Activated naive CD4-positive, alpha-beta T cell treated with anti-CD3 and anti-CD28 coated beads, Interleukin-2, amount 10 ng/mL, durations not matched to agents 7 days and 5 days (primary cell): ENCODE measurements around the gene CD28.

Experiments used
- CTCF ChIA-PET: fragments of 350-600 bp; sonication (Branson Sonifier 250); formaldehyde crosslinking; loops from one replicate; lab custom pipeline; 2021; ENCODE audit warnings: antibody characterized with exemption; lab: Charles Lee
- DNase-seq: peaks from one replicate; pipeline ENCODE4 v3.0.0-alpha.2; 2020
- H3K27ac Mint-ChIP-seq: one replicate; pipeline ENCODE4 v1.8.0; 2021; ENCODE audit warnings: mild to moderate bottlenecking, moderate library complexity, mixed read lengths
- H3K27me3 Mint-ChIP-seq: one replicate; pipeline ENCODE4 v1.8.0; 2021; ENCODE audit warnings: mild to moderate bottlenecking, mixed read lengths
- H3K36me3 Mint-ChIP-seq: one replicate; pipeline ENCODE4 v1.8.0; 2021; ENCODE audit warnings: mixed read lengths
- H3K4me1 Mint-ChIP-seq: one replicate; pipeline ENCODE4 v1.8.0; 2021; ENCODE audit warnings: mixed read lengths
- H3K4me3 Mint-ChIP-seq: one replicate; pipeline ENCODE4 v1.8.0; 2021; ENCODE audit warnings: mild to moderate bottlenecking, moderate library complexity, mixed read lengths
- H3K9me3 Mint-ChIP-seq: one replicate; pipeline ENCODE4 v1.8.0; 2021; ENCODE audit warnings: mixed read lengths

The CD28 gene

DNA sequence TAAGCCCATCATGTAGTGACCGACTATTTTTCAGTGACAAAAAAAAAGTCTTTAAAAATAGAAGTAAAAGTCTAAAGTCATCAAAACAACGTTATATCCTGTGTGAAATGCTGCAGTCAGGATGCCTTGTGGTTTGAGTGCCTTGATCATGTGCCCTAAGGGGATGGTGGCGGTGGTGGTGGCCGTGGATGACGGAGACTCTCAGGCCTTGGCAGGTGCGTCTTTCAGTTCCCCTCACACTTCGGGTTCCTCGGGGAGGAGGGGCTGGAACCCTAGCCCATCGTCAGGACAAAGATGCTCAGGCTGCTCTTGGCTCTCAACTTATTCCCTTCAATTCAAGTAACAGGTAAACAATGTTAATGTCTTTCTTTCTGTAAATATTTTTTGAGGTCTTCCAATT lies at the start of gene CD28:
Gene CD28 (plus strand): TSS at position 237 of the 400 bp plus-strand sequence. CDS start 58 bp downstream, at position 295.
- DNase-seq, result peak; percentile 95
- H3K9me3 Mint-ChIP-seq, result peaks cover 2% of the 10 kb centered on the region
- H3K4me3 Mint-ChIP-seq, result peak within 1 kb of the TSS; percentile 86
- H3K36me3 Mint-ChIP-seq, result peaks cover 45% of the 10 kb centered on the region
- H3K4me1 Mint-ChIP-seq, result peaks cover 44% of the 10 kb centered on the region
- CTCF ChIA-PET, result interaction anchor here (0.7 to 1.7 kb wide), 9 partner anchors 13 to 222 kb away, joined by 3 to 8 read pairs (median 4); no protein-coding TSS in a partner anchor
- no peaks in the 10 kb centered on the region for H3K27me3 Mint-ChIP-seq
- peak within 1 kb of the TSS; percentile 99 for H3K27ac Mint-ChIP-seq

DNA sequence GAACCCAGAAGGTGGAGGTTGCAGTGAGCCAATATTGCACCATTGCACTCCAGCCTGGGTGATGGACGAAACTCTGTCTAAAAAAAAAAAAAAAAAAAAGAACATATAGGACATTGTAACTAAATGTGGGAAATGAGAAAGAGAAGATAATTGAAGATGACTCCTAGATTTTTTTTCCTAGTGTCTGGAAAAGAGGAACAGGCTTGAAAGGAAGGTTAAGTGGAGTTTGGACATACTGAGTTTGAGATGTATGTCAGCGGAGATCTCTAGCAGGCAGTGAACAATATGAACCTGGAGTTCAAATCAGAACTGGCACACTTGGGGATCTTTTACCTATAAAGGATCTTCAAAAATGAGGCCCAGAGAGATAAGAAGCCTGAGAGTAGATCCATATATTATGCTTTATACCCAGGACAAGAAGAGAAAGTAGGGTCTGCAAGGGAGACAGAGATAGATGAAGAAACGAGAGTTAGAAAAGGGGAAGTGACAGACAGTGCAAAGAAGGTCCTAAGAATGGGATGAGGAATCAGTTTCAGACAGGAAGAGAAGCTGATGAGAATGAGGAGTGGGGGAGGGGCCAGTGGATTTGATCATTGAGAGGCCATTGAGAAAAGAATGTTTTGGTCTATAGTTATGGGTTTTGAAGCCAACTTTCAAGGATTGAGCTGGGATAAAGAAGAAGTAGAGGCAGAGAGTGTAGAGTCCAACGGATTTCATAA lies 46.9 kb upstream of the CD28 start:
- Mint-ChIP-seq H3K27me3 (no peaks in the 10 kb centered on the region), H3K36me3 (peaks cover 2% of the 10 kb centered on the region), H3K4me3 (no peak overlapping the region), H3K4me1 (peaks cover 46% of the 10 kb centered on the region), H3K9me3 (no peaks in the 10 kb centered on the region), H3K27ac (no peak overlapping the region)
- no peak for DNase-seq
- CTCF ChIA-PET, result no interaction called here

DNA sequence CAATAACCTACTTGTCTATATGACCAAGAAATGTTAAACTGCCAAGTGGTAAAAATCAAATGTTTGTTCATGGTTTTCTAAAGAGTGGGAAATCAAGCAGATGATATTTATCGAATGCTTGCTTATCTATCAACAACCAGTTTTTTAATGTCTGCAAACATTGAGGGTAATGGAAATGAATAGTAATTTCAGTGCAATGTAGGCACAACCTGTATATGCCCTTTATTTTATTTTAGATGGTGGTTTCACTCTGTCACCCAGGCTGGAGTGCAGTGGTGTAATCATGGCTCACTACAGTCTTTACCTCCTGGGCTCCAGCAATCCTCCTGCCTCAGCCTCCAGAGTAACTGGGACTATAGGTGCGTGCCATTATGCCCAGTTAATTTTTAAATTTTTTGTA lies 46.0 kb upstream of the CD28 start:
- no peak for DNase-seq
- no peaks in the 10 kb centered on the region for H3K36me3 Mint-ChIP-seq
- H3K9me3 Mint-ChIP-seq, result no peaks in the 10 kb centered on the region
- peaks cover 37% of the 10 kb centered on the region for H3K4me1 Mint-ChIP-seq
- CTCF ChIA-PET, result no interaction called here
- H3K27ac Mint-ChIP-seq, result no peak overlapping the region
- H3K27me3 Mint-ChIP-seq, result no peaks in the 10 kb centered on the region
- H3K4me3 Mint-ChIP-seq, result no peak overlapping the region

DNA sequence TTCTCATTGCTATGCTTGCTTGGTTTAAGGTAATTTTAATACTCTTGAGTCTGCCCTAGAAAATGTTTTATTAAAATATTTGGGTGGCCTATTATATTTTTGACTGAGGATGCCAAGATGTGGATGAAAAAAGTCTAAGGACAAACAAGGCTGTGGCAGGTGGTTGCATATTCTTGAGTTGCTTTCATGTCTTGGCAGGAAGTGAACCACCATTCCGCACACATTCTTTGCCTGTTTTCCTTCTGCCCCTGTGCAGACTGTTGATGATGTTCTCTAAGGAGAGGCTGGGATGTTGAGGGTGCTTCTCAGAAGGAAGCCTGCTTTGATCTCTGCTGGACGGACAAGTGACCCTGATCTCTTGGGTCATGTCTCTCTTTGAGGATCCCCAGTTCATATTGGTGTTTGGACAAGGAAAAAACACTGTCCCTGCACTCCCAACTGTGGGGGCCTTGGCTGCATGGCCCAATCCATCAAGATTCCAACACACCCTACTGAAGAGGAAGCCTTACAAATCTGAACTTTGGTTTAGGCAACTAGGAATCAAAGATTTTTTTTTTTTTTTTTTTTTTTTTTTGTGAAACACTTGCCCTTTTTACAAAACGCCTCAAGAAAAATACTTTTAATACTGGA lies 45.0 kb upstream of the CD28 start:
- DNase-seq, result no peak
- no peaks in the 10 kb centered on the region for H3K36me3 Mint-ChIP-seq

DNA sequence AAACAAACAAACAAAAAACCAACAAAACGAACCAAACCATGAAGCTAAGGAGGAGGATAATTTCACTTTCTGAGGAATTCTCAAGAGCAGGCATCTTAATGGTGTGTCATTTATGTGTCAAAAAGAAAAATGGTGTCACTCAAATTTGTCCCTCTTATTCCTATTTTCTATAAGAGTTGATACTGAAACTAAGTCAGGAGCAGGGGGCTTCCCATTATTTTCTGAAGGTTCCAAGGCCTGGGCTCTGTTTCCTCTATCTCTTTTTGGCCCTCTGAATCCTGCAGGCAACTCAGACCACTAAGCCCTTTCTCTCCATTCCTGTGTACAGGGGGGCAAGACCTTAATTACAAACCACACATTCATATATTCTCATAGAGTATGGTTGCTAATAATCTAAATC lies 44.0 kb upstream of the CD28 start:
- H3K4me1 Mint-ChIP-seq, result peaks cover 21% of the 10 kb centered on the region
- H3K9me3 Mint-ChIP-seq, result no peaks in the 10 kb centered on the region
- no peak overlapping the region for H3K4me3 Mint-ChIP-seq
- CTCF ChIA-PET, result interaction anchor here (1.2 kb wide), 1 partner anchor 13 kb away, joined by 3 read pairs; no protein-coding TSS in a partner anchor
- no peaks in the 10 kb centered on the region for H3K27me3 Mint-ChIP-seq
- DNase-seq, result no peak
- H3K36me3 Mint-ChIP-seq, result no peaks in the 10 kb centered on the region
- H3K27ac Mint-ChIP-seq, result no peak overlapping the region

More for the DNA sequence above, 45.0 kb upstream of the CD28 start:
- H3K27me3 Mint-ChIP-seq, result no peaks in the 10 kb centered on the region
- H3K9me3 Mint-ChIP-seq, result no peaks in the 10 kb centered on the region
- H3K4me1 Mint-ChIP-seq, result peaks cover 31% of the 10 kb centered on the region
- no peak overlapping the region for H3K27ac Mint-ChIP-seq
- CTCF ChIA-PET, result no interaction called here
- H3K4me3 Mint-ChIP-seq, result no peak overlapping the region

DNA sequence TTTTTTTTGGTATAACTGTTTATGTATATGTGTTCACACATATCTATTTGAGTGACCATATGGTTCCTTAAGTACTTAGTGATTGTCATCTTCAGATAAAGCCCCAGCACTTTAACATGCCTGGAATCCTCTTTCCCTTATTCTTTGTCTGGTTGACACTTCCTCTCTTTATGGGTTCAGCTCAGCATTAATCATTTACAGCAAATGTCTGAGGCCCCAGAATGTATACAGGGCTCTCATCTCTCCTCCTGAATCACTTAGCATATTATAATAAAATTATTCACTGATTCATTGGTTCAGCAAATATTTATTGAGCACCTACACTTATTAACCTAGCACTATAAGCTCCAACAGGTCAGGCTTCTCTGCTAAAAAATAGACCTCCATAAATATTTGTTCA lies 43.5 kb upstream of the CD28 start:
- Mint-ChIP-seq H3K4me1 (peaks cover 21% of the 10 kb centered on the region), H3K27me3 (no peaks in the 10 kb centered on the region), H3K27ac (no peak overlapping the region), H3K9me3 (no peaks in the 10 kb centered on the region), H3K4me3 (no peak overlapping the region), H3K36me3 (no peaks in the 10 kb centered on the region)
- CTCF ChIA-PET, result interaction anchor here (1.2 kb wide), 1 partner anchor 13 kb away, joined by 3 read pairs; no protein-coding TSS in a partner anchor
- no peak for DNase-seq

DNA sequence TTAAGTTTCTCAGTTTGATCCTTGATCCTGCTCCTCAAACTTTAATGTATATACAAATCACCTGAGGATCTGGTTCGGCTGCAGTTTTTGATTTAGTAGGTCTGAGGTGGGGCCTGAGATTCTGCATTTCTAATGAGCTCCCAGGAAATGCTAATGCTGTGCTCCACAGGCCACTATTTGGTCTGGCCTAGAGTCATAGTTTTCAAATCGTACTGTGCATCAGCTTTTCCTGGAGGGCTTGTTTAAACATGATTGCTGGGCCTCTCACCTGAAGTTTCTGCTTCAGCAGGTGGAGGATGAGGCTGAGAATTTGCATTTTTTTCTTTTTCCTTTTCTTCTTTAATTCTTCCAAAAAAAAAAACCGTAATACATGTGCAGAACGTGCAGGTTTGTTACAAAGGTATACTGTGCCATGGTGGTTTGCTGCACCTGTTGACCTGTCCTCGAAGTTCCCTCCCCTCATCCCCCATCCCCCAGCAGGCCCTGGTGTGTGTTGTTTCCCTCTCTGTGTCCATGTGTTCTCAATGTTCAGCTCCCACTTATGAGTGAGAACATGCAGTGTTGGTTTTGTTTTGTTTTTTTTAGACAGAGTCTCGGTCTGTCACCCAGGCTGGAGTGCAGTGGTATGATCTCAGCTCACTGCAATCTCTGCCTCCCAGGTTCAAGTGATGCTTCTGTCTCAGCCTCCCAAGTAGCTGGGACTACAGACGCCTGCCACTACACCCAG lies 42.2 kb upstream of the CD28 start:
- Mint-ChIP-seq H3K27ac (no peak overlapping the region), H3K9me3 (no peaks in the 10 kb centered on the region)

DNA sequence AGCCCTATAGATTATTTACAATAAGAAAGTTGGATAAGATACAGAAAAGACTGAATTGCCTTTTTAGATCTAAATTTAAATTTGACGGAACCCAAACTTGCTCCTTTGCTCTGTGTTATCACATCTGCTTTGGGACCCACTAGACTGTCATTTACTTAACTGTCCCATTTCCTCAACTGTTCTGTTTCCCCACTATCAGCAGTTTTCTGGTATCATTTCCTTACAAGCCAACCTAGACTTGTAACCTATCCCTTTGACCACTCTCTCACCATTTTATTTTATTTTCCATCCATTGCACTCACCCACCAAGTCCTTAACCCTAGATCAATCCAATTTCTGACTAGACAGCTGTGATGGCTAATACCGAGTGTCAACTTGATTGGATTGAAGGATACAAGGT lies 38.6 kb upstream of the CD28 start:
- Mint-ChIP-seq H3K27me3 (no peaks in the 10 kb centered on the region), H3K27ac (no peak overlapping the region), H3K36me3 (no peaks in the 10 kb centered on the region), H3K4me1 (no peaks in the 10 kb centered on the region), H3K9me3 (peaks cover 6% of the 10 kb centered on the region), H3K4me3 (no peak overlapping the region)
- DNase-seq, result no peak
- CTCF ChIA-PET, result no interaction called here

More for the DNA sequence above, 42.2 kb upstream of the CD28 start:
- Mint-ChIP-seq H3K27me3 (no peaks in the 10 kb centered on the region), H3K36me3 (no peaks in the 10 kb centered on the region), H3K4me3 (no peak overlapping the region), H3K4me1 (peaks cover 15% of the 10 kb centered on the region)
- DNase-seq, result no peak
- CTCF ChIA-PET, result interaction anchor here (0.6 kb wide), 1 partner anchor 462 kb away, joined by 3 read pairs; no protein-coding TSS in a partner anchor

DNA sequence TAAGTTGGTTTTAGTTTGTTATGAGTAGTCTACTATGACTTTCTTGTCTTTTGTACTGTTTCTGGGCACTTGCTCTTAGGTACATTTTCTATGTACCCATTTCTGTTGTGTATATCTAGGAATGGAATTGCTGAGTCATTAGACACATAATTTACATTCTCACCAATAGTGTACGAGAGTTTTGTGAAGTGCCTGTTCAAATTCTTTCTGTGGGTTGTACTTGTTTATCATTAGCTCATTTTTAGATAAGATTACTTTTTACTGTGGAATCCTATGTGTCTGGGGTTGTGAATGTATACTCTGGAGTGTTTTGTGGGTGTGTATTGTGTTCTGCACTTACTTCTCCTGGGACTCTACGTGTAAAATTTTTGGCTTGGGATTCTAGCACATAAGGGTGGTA lies 36.6 kb upstream of the CD28 start:
- Mint-ChIP-seq H3K36me3 (peaks cover 3% of the 10 kb centered on the region), H3K9me3 (peaks cover 10% of the 10 kb centered on the region), H3K27me3 (no peaks in the 10 kb centered on the region), H3K27ac (no peak overlapping the region), H3K4me1 (peaks cover 17% of the 10 kb centered on the region), H3K4me3 (no peak overlapping the region)
- no peak for DNase-seq
- CTCF ChIA-PET, result no interaction called here

DNA sequence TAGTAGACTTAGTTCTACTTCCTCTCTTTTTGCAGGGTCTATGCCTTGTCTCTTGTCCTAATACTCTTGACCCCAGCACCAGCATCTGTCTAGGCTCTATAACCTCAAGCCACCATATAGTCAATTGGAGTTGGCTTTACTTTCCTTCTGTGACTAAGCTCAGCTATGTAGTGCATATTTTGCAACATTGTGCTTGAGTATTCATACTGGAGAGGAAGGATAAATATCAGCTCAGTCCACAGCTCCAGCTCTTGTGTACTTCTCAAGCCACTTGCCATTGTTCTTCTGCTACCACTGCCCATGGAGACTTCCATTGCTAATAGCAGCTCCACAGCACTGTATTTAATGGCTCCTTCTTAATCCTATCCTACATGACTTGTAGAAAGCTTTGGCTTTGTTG lies 35.5 kb upstream of the CD28 start:
- Mint-ChIP-seq H3K36me3 (peaks cover 3% of the 10 kb centered on the region), H3K4me3 (no peak overlapping the region), H3K9me3 (peaks cover 10% of the 10 kb centered on the region), H3K4me1 (peaks cover 22% of the 10 kb centered on the region), H3K27me3 (no peaks in the 10 kb centered on the region), H3K27ac (no peak overlapping the region)
- CTCF ChIA-PET, result interaction anchor here (1.0 kb wide), 1 partner anchor 55 kb away, joined by 3 read pairs; no protein-coding TSS in a partner anchor
- DNase-seq, result no peak

DNA sequence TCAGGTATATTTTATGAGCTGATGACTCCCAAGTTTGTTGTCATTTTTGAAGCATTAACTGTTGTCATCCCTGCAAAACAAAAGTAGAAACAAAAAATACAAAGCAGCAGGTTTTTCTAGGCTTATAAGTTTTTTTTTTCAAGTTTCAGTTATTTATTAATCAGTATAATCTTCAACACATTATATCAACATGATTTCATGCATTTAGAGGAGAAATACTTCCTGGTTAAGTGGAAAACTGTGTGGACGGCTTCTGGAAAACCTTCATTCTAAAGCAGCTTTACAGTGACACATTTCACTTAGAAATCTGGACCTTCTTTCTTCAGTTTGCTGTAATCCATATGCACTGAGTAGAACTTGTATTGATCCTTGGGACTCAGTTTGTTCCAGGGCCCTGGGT lies 34.6 kb upstream of the CD28 start:
- H3K4me3 Mint-ChIP-seq, result no peak overlapping the region
- CTCF ChIA-PET, result no interaction called here
- H3K4me1 Mint-ChIP-seq, result peaks cover 22% of the 10 kb centered on the region
- peaks cover 3% of the 10 kb centered on the region for H3K36me3 Mint-ChIP-seq
- no peak overlapping the region for H3K27ac Mint-ChIP-seq
- H3K9me3 Mint-ChIP-seq, result peaks cover 10% of the 10 kb centered on the region
- no peaks in the 10 kb centered on the region for H3K27me3 Mint-ChIP-seq
- no peak for DNase-seq

DNA sequence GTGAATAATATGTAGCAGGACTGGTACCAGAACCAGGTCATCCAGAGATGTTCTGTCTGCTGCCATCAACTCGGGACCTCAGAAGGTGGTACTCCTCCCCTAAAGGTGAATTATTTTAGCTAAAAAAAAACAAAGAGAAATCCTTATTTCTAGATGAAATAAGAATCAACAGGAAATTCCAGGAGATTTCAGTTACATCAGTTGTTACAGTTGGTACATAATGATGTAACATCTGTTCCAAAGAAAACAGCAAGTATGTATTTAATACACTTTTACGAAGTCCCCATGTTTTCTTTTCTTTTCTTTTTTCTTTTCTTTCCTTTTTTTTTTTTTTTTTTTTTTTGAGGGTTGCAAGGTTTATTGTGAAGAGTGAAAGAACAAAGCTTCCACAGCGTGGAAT lies 33.6 kb upstream of the CD28 start:
- no peak for DNase-seq
- Mint-ChIP-seq H3K27me3 (no peaks in the 10 kb centered on the region), H3K4me3 (no peak overlapping the region), H3K27ac (no peak overlapping the region), H3K36me3 (peaks cover 3% of the 10 kb centered on the region), H3K9me3 (peaks cover 10% of the 10 kb centered on the region), H3K4me1 (peaks cover 22% of the 10 kb centered on the region)
- CTCF ChIA-PET, result no interaction called here

DNA sequence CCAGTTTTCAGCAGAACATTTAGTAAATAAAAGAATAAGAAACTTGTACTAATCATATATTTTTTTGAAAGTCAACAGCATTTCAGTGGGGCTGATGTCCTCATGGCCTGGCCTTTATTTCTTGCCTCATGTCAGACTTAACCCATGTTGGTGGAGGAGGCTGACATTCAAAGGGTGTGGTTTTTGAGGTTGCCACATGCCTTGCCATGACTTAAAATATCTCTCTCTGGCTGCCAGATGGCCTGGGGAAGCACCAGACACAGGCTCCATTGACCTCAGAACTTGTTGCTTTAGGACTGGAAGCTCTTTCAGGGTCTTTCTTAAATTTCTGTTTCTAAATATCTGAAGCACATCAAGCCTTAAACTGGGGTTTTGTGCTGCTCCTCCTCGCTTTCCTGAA lies 32.5 kb upstream of the CD28 start:
- H3K4me3 Mint-ChIP-seq, result no peak overlapping the region
- H3K27ac Mint-ChIP-seq, result peak overlapping the region; percentile 68
- peaks cover 22% of the 10 kb centered on the region for H3K4me1 Mint-ChIP-seq
- no peaks in the 10 kb centered on the region for H3K27me3 Mint-ChIP-seq
- CTCF ChIA-PET, result no interaction called here
- H3K9me3 Mint-ChIP-seq, result peaks cover 11% of the 10 kb centered on the region
- DNase-seq, result peak; percentile 62
- H3K36me3 Mint-ChIP-seq, result peaks cover 3% of the 10 kb centered on the region

DNA sequence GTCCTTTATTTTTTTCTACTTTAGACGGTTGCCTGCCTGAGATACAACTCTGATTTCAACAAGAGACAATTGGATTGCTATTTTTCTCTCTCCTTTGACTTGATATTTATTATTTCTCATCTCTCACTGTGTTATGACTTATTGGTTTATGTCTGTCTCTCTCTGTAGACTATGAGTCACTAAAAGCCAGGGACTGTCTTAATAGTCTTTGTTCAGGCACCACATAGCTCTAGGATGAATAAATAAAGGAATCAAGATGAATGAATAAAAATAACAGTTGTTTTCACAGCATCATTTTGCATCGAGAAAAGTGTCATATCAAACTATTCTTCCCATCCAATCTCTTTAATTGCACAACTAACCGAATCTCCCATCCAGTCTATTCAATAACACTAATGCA lies 31.4 kb upstream of the CD28 start:
- Mint-ChIP-seq H3K4me1 (peaks cover 26% of the 10 kb centered on the region), H3K4me3 (no peak overlapping the region), H3K27ac (no peak overlapping the region), H3K27me3 (no peaks in the 10 kb centered on the region), H3K9me3 (peaks cover 9% of the 10 kb centered on the region), H3K36me3 (peaks cover 3% of the 10 kb centered on the region)
- CTCF ChIA-PET, result interaction anchor here (0.7 kb wide), 1 partner anchor 12 kb away, joined by 3 read pairs; no protein-coding TSS in a partner anchor
- no peak for DNase-seq
